Panc1 (cell line): Measurements from ENCODE around the gene SNX24. TPM values are rescaled to one million over a fixed set of nuclear protein-coding genes. Genes with fewer than 3 reads are reported as not detected.

Experiments used
- ATAC-seq: fragments of 200-7000 bp; cut with Tn5 transposase; 2 replicates; pipeline ENCODE4 v1.9.1; 2020; ENCODE audit warnings: mild to moderate bottlenecking, moderate library complexity
- BruUV-seq: library from RNA; stranded (reverse); fragments of 400-500 nt; replicated peaks from 2 replicates; lab custom pipeline; 2021; lab: Mats Ljungman, UMichigan
- CTCF ChIA-PET: fragments of 300-600 bp; sonication (Branson Sonifier 250); formaldehyde crosslinking; loops from one replicate; lab custom pipeline; 2022; ENCODE audit warnings: antibody characterized with exemption; lab: Charles Lee
- POLR2A ChIA-PET: fragments of 300-600 bp; sonication (Branson Sonifier 250); formaldehyde crosslinking; loops from one replicate; lab custom pipeline; 2022; ENCODE audit warnings: antibody characterized with exemption; lab: Charles Lee
- DNase-seq: peaks from one replicate; pipeline ENCODE4 v3.0.0-alpha.2; 2010; ENCODE audit warnings: low read depth, low spot score
- H3K27ac ChIP-seq: 2 replicates; pipeline ENCODE4 v1.5.1; 2011; ENCODE audit warnings: mild to moderate bottlenecking, low read length, inconsistent platforms
- H3K27me3 ChIP-seq: fragments of 200-500 bp; sonication (Bioruptor generic); 2 replicates; pipeline ENCODE4 v1.6.0; 2014; ENCODE audit warnings: low read length, inconsistent platforms; ENCODE audit not compliant: control insufficient read depth, insufficient read depth
- H3K36me3 ChIP-seq: fragments of 200-500 bp; sonication (Bioruptor generic); 2 replicates; pipeline ENCODE4 v1.5.1; 2014; ENCODE audit warnings: inconsistent platforms, mild to moderate bottlenecking, low read length, moderate library complexity; ENCODE audit not compliant: control insufficient read depth, insufficient read depth
- H3K4me1 ChIP-seq: 2 replicates; pipeline ENCODE4 v1.5.1; 2011; ENCODE audit warnings: inconsistent platforms, mild to moderate bottlenecking, low read length, moderate library complexity; ENCODE audit not compliant: control insufficient read depth, insufficient read depth
- H3K4me3 ChIP-seq, 2 experiments: 2 replicates each; pipeline ENCODE4 v1.5.1; 2011 to 2012; ENCODE audit warnings: low read depth in 2 of 2, low read length in 2 of 2, mild to moderate bottlenecking in 2 of 2, inconsistent platforms in 1 of 2, moderate library complexity in 1 of 2
- H3K9me3 ChIP-seq: fragments of 200-500 bp; sonication (Bioruptor generic); 2 replicates; pipeline ENCODE4 v1.5.1; 2014; ENCODE audit warnings: low read depth, mild to moderate bottlenecking, inconsistent platforms, low read length, moderate library complexity; ENCODE audit not compliant: control insufficient read depth, insufficient read depth
- POLR2AphosphoS5 ChIP-seq: IDR thresholded peaks from 2 replicates; pipeline ENCODE4 v1.6.1; 2012; ENCODE audit warnings: mild to moderate bottlenecking, low read depth, low read length, moderate library complexity
- SIN3A ChIP-seq: IDR thresholded peaks from 2 replicates; pipeline ENCODE4 v1.6.1; 2012; ENCODE audit warnings: low read depth, mild to moderate bottlenecking, low read length, moderate library complexity, borderline replicate concordance; ENCODE audit not compliant: insufficient read depth
- TCF7L2 ChIP-seq: IDR thresholded peaks from 2 replicates; pipeline ENCODE4 v1.6.1; 2011; ENCODE audit warnings: mild to moderate bottlenecking, low read depth, low read length, inconsistent platforms
- in situ Hi-C: cut with HindIII; loops from 2 replicates; pipeline ENCODE4 v1.10.0; 2016; ENCODE audit warnings: low sequenced_read_pairs, low pct_unique_long_range_greater_than_20kb
- intact Hi-C: fragments of 100-400 bp; cut with micrococcal nuclease; formaldehyde crosslinking; loops from one replicate; pipeline ENCODE4 v1.10.0; 2022; ENCODE audit not compliant: unreplicated experiment
- total RNA-seq: library from RNA; stranded (reverse); gene quantifications from one replicate; pipeline ENCODE4 v1.2.1, GENCODE V29; 2021; ENCODE audit not compliant: unreplicated experiment
- TF ChIP-seq, protein P1 (sequence below): fragments of 450-650 bp; IDR thresholded peaks from 2 replicates; pipeline ENCODE4 v1.5.1; 2017; ENCODE audit warnings: mild to moderate bottlenecking
- TF ChIP-seq, protein P2 (sequence below), 2 experiments: IDR thresholded peaks; 2 replicates each; pipeline ENCODE4 v1.6.1; 2011 to 2012; ENCODE audit warnings: low read depth in 2 of 2, control low read depth in 1 of 2, low read length in 1 of 2, mild to moderate bottlenecking in 1 of 2, moderate library complexity in 1 of 2; ENCODE audit not compliant: insufficient read depth in 1 of 2

SNX24 gene
- total RNA-seq, 1 experiment from 2014 or later, result 32.8 TPM

DNA sequence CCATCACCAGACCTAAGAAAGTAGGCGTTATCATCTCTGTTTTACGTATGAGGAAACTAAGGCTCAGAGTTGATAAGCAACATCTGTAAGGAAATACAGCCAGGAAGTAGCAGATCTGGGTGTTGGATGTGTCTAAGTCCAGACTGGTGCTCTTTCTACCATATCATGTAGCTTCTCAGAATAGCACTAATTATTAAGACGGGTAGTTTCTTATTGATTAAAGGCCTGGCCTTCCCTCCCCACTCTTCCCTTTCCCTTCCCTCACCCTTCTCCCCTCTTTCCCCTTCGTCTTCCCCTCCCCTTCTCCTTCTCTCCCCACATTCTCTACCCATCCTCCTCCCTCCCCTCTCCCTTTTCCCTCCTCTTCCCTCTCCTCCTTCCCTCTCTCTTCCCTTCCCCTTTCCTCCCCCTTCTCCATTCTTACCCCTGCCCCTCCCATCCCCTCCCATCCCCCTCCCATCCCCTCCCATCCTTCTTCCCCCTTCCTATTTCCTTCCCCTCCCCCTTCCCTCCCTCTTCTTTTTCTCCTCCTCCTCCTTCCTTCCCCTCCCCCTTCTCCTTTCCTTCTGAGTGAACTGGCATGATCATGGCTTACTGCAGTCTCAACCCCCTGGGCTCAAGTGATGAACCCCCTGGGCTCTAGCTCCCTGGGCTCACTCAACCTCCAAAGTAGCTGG, 79.4 kb downstream of the SNX24 start:
- ChIA-PET POLR2A (no interaction called here), CTCF (no interaction called here)
- Histone ChIP-seq H3K4me3 (no peak overlapping the region), H3K27ac (no peak overlapping the region), H3K4me1 (no peaks in the 10 kb centered on the region), H3K36me3 (no peaks in the 10 kb centered on the region), H3K27me3 (no peaks in the 10 kb centered on the region), H3K9me3 (no peaks in the 10 kb centered on the region)
- DNase-seq (no peak), ATAC-seq (no peak)
- in situ Hi-C loops (no loop called here), intact Hi-C loops (no loop called here)
- no TSS peak for BruUV-seq
- TF ChIP-seq POLR2AphosphoS5 (no peak), TCF7L2 (no peak), SIN3A (no peak)
- TF ChIP-seq, protein P1, sequence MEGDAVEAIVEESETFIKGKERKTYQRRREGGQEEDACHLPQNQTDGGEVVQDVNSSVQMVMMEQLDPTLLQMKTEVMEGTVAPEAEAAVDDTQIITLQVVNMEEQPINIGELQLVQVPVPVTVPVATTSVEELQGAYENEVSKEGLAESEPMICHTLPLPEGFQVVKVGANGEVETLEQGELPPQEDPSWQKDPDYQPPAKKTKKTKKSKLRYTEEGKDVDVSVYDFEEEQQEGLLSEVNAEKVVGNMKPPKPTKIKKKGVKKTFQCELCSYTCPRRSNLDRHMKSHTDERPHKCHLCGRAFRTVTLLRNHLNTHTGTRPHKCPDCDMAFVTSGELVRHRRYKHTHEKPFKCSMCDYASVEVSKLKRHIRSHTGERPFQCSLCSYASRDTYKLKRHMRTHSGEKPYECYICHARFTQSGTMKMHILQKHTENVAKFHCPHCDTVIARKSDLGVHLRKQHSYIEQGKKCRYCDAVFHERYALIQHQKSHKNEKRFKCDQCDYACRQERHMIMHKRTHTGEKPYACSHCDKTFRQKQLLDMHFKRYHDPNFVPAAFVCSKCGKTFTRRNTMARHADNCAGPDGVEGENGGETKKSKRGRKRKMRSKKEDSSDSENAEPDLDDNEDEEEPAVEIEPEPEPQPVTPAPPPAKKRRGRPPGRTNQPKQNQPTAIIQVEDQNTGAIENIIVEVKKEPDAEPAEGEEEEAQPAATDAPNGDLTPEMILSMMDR, result no peak
- TF ChIP-seq, protein P2, sequence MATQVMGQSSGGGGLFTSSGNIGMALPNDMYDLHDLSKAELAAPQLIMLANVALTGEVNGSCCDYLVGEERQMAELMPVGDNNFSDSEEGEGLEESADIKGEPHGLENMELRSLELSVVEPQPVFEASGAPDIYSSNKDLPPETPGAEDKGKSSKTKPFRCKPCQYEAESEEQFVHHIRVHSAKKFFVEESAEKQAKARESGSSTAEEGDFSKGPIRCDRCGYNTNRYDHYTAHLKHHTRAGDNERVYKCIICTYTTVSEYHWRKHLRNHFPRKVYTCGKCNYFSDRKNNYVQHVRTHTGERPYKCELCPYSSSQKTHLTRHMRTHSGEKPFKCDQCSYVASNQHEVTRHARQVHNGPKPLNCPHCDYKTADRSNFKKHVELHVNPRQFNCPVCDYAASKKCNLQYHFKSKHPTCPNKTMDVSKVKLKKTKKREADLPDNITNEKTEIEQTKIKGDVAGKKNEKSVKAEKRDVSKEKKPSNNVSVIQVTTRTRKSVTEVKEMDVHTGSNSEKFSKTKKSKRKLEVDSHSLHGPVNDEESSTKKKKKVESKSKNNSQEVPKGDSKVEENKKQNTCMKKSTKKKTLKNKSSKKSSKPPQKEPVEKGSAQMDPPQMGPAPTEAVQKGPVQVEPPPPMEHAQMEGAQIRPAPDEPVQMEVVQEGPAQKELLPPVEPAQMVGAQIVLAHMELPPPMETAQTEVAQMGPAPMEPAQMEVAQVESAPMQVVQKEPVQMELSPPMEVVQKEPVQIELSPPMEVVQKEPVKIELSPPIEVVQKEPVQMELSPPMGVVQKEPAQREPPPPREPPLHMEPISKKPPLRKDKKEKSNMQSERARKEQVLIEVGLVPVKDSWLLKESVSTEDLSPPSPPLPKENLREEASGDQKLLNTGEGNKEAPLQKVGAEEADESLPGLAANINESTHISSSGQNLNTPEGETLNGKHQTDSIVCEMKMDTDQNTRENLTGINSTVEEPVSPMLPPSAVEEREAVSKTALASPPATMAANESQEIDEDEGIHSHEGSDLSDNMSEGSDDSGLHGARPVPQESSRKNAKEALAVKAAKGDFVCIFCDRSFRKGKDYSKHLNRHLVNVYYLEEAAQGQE (IDR thresholded peaks at IDR 0.05; ENCODE audit: insufficient read depth in 1 of 2, low read depth in 2 of 2, low read length in 1 of 2), result no peak

DNA sequence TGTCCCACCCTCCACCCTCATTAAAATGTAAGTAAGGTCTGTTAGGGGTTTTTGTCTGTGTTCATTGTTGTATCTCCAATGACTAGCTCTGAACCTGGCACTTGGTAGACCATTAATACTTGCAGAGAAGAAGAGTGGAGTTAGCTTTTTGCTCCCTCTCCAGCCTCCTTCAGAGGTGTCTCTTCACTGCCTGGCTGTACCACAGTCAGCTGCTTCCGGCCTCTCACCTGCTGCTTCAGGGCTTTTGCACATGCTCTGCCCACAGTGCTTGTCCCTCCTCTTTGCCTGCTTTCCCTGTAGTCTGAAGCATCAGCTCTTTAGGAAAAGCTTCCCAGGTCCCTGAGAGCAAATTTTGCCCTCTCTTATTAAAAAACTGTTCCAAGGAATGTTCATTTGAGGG, 83.6 kb downstream of the SNX24 start:
- no peak overlapping the region for H3K27ac ChIP-seq
- DNase-seq (no peak), ATAC-seq (no peak)
- intact Hi-C loops (no loop called here), in situ Hi-C loops (no loop called here)
- no peaks in the 10 kb centered on the region for H3K27me3 ChIP-seq
- H3K36me3 ChIP-seq, result no peaks in the 10 kb centered on the region
- POLR2A ChIA-PET, result interaction anchor here (0.7 kb wide), 1 partner anchor 52 kb away, joined by 10 read pairs; no protein-coding TSS in a partner anchor
- CTCF ChIA-PET, result interaction anchor here (0.7 kb wide), 1 partner anchor 244 kb away, joined by 4 read pairs; no protein-coding TSS in a partner anchor
- no peaks in the 10 kb centered on the region for H3K9me3 ChIP-seq
- no peak overlapping the region for H3K4me3 ChIP-seq
- no TSS peak for BruUV-seq
- H3K4me1 ChIP-seq, result peaks cover 5% of the 10 kb centered on the region
- TF ChIP-seq, protein P2 (IDR thresholded peaks at IDR 0.05; ENCODE audit: insufficient read depth in 1 of 2, low read depth in 2 of 2, low read length in 1 of 2), result no peak
- TF ChIP-seq TCF7L2, result no peak
- TF ChIP-seq SIN3A, result no peak
- TF ChIP-seq, protein P1, result no peak
- no peak for TF ChIP-seq POLR2AphosphoS5
